GM21528 (cell line): ENCODE measurements around the gene FBXO27.
"Not testable (repeated sequence)": the region's sequence is repeated elsewhere in the genome, so short reads cannot be mapped to it uniquely, and the experiment has no call there.

ENCODE experiments used
- ATAC-seq: cut with Tn5 transposase; IDR thresholded peaks from one replicate; pipeline ENCODE4 v1.9.1; 2021; ENCODE audit warnings: mild to moderate bottlenecking, moderate library complexity; ENCODE audit not compliant: unreplicated experiment, low FRiP score

The FBXO27 gene

GRCh38 chr19:39046037-39046821, 13.9 kb upstream of the FBXO27 start:
- no peak for ATAC-seq

DNA sequence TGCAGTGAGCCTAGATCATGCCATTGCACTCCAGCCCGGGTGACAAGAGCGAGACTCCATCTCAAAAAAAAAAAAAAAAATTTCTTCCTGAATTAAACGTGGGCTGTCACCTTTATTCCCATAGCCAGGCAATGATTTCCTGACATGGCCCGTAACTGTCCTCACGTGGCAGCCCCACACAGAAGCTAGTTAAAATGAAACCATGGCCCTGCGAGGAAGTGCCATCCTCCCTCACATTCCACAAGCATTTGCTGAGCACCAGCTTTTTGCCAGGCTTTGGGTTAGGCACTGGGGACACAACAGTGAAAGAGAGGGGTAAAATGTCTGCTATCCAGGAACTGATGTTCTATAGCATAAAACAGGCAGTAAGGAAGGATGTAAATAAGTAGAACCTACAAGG, 13.2 kb upstream of the FBXO27 start:
- no peak for ATAC-seq

DNA sequence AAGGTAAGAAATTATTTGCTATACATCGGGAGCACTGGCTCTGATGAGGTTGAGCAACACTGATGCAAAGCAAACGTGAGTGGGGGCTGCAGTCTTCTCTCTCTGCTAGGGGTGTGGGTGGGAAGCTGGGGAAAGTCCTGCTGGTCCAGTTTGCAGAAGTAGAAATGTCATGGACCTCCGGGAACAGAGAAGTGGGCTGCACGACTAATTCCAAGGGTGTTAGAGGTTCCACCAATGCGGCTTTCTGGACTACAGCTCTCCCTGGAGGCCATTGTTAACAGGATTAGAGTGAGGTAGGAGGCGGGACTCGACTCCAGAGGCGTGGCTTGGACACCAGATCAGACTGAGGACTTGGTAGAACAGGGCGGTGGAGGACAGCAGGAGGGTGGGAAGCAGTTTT, 5.7 kb upstream of the FBXO27 start:
- ATAC-seq: no peak

DNA sequence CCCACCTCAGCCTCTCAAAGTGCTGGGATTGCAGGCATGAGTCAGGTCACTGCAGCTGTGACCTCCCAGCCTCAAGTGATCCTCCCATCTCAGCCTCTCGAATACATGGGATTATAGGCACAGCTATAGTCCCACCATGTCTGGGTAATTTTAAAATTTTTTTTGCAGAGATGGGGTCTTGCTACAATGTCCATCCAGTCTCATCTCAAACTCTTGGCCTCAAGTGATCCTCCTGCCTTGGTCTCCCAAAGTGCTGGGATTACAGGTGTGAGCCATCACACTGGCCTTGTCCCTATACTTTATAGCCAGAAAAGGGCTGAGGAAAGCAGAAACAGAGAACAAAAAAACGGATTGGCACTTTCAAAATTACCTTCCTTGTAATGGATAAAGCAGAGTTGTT, 4.8 kb upstream of the FBXO27 start:
- no peak for ATAC-seq

DNA sequence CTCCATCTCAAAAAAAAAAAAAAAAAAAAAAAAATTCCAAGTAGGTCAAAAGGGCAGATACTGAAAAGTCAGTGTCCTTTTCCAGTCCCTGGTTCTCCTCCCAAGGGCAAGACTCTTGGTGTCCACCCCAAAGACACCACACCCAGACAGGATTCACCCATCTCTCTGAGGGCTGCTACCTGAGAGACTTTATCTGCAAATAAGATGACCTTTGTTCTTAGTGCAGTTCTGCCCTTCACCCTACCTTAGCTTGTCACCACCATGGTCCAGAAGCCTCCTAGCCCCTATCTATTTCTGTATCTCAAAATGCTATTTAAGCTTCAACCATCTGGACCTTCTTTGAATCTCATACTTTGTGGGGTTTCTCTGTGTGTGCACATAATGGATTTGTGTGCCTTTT, 4.2 kb upstream of the FBXO27 start:
- no peak for ATAC-seq

GRCh38 chr19:39031368-39032062, 834 bp downstream of the FBXO27 start:
- no peak for ATAC-seq

- no peak for ATAC-seq
Measured at GRCh38 chr19:39030854-39031367, 1.4 kb downstream of the FBXO27 start.

DNA sequence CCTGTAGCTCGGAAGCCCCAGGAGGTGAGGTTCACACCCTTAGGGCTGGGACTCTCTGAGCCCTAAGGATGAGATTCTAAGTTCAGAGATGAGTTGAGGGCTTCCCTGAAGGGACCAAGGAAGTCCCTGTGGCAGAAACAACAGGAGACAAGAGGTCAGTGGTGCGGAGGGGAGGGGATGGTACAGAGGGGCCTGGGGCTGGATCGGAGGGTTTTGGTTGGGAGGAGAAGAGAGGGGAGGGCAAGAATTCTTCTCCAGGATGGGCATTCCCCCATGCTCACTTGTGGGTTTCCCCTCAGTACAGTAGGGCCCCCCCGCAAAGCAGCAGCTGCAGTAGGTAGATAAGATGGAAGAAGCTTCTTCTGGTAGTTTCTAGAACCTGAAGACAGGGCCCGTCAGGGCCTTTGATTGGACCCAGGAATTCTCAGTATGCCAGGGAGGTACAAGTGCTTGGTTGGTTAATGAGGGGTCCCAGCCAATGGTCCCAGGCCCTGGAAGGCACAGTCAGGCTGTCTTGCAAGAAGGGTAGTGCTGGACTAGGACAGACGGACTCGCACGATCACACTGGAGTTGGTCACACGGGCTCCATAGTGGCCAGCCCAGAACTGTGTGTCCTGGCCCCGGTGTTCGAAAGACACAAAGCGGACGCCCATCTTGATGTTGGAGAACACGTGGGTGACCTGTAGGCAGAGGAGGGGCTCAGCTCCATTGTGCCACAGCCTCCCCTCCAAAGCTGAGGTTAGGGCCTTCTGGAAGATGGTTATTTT, 7.3 kb downstream of the FBXO27 start:
- no peak for ATAC-seq

DNA sequence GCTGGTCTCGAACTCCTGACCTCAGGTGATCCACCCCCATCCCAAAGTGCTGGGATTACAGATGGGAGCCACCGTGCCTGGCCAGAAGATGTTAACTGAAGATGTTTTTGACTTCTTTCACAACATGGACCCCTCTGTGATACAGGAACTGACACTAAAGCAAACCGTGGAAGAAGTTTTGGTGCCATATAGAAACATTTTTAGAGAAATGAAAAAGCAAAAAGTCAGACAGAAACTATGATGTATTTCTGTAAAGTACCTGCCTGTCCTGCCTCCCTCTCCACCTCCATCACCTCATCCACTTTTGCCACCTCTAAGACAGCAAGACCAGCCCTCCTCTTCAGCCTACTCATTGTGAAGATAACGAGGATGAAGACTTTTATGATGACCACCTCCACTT, 11.3 kb downstream of the FBXO27 start:
- no peak for ATAC-seq

GRCh38 chr19:39017646-39018045, 14.7 kb downstream of the FBXO27 start:
- no peak for ATAC-seq

DNA sequence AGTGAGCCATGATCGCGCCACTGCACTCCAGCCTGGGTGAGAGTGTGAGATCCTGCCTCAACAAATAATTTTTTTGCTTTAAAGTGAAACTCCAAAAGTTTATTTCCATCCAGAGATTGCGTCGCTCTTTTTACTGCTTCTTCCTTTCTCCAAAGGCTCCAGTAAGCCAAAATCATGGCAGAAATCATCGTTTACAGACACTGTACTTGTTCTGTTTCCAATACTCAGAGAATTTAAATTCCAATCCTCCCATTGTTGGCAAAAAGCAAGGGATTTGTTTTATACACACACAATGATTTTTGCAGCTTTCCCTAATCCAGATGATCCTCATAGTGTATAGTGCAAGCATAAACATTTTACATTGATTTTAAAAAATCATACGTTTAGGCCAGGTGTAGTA, 15.3 kb downstream of the FBXO27 start:
- no peak for ATAC-seq

DNA sequence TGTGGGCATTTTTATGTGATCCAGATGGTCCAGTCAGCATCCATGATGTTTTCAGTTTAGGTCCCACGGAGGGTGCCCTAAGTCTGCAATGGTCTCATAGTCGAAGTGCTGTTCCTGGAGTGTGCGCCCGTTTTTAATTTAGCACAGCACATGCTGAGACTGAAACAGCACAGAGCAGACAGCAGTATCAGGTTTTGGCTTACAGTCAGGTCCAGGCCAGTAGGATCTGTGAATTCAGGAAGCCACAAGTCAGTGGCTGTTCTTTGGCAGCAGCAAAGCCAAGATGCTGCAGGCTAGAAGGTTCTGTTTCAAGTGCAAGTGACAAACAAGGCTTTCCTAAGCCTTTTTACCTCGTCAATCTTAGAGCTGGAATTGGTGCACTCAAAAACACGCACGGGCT, 18.3 kb downstream of the FBXO27 start:
- ATAC-seq: no peak

- no peak for ATAC-seq
Measured at GRCh38 chr19:39009001-39009400, 23.3 kb downstream of the FBXO27 start.

DNA sequence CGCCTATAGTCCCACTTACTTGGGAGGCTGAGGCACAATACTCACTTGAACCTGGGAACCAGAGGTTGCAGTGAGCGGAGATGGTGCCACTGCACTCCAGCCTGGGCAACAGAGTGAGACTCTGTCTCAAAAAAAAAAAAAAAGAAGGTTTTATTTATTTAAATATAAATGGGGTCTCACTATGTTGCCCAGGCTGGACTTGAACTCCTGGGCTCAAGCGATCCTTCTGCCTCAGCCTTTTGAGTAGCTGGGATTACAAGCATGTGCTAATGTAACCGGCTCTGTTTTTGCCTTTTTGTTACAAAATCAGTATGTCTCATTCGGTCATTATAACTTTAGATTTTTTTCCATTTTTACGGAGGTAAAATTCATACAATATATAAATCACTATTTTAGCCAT, 24.2 kb downstream of the FBXO27 start:
- ATAC-seq: no peak

DNA sequence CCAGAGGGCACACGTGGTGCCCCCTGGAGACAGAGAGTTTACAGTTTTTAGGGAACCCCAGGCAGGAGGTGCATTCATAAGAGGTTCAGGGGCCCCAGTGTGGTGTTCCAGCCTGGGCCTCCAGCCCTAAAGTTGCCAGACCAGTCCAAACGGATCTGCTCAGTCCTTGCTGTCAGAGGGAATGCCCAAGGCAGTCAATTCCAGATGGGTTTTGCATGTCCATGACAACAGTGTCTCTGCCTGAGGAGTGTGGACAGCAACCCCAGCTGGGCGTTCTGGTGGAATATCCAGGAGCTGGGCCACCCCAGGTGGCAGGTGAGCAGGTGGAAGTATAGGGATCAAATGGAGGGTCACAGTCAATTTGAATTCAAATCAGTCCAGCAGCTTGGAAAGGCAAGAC, 25.3 kb downstream of the FBXO27 start:
- ATAC-seq: no peak

DNA sequence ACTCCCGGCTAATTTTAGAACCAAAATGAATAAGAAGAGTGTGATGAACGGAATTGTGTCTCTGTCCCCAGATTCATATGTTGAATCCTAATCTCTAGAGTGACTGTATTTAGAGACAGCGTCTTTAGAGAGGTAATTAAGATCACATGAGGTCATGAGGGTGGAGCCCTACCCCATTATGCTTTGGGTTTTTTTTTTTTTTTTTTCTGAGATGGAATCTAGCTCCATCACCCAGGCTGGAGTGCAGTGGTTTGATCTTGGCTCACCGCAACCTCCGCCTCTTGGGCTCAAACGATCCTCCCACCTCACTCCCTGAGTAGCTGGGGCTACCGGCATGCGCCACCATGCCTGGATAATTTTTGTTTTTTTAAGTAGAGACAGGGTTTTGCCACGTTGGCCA, 27.9 kb downstream of the FBXO27 start:
- ATAC-seq: no peak

DNA sequence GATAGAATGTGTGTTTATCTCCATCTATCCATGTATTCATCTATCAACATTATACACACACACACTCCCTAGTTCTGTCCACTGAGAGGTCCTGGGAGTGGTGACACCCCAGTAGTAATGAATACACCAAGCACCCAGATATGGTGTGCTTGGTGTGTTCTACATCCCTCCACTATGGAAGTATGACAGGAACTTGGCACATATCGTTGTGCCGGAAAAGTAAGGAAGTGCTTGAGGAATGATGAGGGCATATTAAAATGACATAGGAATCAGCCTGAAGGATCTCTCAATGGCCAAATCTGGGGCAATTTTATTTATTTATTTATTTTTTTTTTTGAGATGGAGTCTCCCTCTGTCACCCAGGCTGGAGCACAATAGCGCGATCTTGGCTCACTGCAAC, 28.6 kb downstream of the FBXO27 start:
- no peak for ATAC-seq

DNA sequence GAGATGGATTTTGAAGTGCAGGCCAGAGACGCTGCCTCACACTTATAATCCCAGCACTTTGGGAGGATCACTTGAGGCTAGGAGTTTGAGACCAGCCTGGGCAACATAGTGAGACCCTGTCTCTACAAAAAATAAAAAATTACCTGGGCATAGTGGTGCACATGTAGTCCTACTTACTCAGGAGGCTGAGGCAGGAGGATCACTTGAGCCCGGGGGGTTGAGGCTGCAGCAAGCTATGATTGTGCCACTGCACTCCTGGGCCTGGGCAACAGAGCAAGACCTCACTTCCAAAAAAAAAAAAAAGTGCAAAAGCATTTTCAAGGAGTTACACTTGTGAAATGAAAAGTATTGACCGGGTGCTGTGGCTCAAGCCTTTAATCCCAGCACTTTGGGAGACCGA, 29.2 kb downstream of the FBXO27 start:
- no peak for ATAC-seq

DNA sequence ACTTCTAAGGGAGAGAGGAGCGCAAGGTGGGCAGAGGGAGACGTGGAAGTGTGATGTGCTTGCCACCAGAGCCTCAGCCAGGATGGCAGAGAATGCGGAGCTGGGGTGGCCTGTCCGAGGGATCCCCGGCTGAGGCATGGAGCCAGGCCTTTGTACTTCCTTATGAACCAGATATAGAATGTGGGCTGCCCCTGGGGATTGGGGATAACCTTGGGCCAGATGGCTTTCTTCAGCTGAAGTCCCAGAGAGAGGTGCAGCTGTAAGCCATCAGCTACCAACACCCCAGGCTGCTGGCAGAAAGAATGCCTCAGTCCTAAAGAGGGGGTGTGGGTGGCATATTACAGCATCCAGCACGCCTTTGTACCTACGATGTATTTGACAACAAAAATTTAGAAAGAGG, 31.3 kb downstream of the FBXO27 start:
- no peak for ATAC-seq

GRCh38 chr19:38997576-38997975, 34.8 kb downstream of the FBXO27 start:
- ATAC-seq: not testable (repeated sequence)

GRCh38 chr19:38993271-38993670, 39.1 kb downstream of the FBXO27 start:
- no peak for ATAC-seq
